NOMO-1 (cell line): ENCODE results near the gene SART1.
"Not testable (repeated sequence)": the region's sequence is repeated elsewhere in the genome, so short reads cannot be mapped to it uniquely, and the experiment has no call there.

Experiments used
- DNase-seq, 2 experiments: peaks; one replicate each; lab custom pipeline; 2025; ENCODE audit not compliant: unreplicated experiment in 2 of 2; lab: John Stamatoyannopoulos, UW

SART1 gene

DNA sequence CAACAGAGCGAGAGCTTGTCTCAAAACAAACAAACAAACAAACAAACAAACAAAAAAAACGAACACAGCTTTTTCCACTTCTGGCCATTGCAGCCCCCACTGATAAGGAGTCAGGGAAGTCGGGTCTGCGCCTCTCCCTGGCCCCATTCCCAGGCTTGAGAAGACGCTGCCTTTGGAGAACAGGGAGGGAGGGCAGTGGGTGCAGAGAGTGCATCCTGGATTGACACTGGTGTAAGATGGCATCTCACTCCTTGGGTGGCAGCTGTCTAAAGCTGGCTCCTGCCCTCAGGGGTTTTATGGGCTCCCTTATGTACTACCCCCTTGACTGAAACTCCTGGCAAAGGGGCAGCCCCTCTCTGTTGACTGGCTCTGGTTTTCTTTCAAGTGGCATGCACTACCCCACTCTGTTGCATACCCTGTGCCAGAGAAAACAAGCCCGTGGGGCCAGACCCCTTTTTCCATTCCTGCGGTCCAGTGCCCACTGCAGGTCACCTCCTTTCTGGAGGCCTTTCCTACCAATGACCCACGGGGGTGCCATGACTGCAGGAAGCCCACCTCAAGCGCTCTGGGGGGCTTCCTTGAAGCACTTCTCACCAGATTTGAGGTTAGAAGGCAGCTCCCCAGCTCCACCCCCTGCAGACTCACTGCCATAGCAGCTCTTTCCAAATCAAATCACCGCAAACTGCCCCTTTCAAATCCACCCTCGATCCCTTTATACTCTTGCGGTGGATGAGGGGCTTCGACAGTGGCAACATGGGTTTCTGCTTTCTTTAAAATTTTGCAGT is 29.6 kb upstream of the SART1 start:
- no peak for DNase-seq

DNA sequence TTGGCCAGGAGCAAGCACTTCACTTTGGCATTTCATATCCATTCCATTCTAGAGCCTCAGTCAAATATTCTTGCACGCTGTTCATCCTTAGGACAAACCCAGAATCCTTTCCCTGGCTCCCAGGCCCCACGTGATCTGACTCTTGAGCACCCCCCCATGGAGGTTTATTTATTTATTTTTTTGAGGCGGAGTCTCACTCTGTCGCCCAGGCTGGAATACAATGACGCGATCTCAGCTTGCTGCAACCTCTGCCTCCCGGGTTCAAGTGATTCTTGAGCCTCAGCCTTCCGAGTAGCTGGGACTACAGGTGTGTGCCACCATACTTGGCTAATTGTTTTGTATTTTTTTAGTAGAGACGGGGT is 29.0 kb upstream of the SART1 start:
- DNase-seq: no peak

DNA sequence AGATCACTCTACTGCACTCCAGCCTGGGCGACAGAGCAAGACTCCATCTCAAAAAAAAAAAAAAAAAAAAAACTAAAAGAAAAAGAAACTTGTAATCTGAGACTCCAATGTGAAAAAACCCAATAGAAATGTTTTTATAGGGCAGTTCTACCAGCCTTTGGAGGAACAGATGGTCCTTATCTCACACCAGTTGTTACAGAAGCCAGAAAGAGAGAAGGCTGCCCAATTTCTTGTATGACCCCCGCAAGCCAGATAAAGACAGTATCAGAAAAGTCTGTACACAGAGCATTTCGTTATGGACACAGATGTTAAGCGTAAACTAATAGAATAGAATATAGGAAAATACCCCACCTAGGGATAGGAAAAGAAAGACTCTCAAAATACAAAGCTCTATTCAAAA is 27.5 kb upstream of the SART1 start:
- no peak for DNase-seq

DNA sequence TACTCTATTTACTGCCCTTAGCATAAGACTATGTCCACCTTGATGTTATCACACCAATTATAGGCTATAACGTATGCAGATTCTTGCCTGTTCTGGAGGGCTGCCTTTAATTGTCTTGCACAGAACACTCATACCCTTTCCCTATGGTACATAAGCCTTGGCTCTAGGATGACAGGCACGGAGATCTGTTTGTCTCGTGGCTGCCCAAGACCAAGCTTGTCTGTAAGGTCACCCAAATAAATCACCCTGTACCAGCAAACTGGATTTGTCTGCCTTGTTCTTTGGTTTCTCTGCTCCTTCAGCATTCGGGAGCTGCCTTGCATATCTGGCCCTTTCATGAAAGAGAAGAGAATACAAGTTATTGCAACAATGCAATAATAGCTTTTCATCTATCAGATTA is 23.8 kb upstream of the SART1 start:
- no peak for DNase-seq

DNA sequence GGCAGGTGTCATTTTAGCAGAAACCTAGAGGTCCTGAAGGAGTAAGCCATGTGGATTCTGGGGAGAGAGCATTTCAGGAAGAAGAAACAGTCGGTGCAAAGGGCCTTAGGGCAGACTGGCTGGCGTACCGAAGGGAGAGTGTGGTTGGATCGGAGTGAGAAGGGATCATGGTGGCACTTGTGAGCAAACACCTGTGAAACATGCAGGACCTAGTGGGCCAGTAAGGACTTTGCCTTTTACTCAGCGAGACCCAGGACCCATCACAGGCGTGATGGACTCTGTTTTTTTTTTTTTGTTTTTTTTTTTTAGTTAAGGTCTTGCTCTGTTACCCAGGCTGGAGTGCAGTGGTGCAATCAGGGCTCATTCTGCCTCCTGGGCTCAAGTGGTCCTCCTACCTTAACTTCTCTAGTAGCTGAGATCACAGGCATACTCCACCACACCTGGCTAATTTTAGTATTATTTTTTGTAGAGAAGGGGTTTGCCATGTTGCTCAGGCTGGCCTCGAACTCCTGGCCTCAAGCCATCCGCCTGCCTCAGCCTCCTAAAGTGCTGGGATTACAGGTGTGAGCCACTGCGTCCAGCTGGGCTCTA is 19.7 kb upstream of the SART1 start:
- no peak for DNase-seq

DNA sequence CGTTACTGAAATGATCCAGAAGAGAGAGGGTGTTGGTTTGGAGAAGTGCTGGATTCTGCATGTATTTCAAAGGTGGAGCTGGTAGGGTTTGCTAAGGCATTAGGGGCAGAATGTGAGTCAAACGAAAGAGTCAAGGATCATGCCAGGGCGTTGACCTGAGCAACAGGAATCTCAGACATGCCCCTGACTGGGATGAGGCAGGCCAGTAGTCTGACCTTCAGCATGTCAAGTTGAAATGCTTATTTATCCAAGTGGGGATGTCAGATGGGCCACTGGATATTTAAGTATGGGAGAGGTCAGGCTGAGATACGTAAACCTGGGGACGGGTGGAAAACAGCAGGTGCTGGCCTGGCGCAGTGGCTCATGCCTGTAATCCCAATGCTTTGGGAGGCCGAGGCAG is 19.0 kb upstream of the SART1 start:
- no peak for DNase-seq

DNA sequence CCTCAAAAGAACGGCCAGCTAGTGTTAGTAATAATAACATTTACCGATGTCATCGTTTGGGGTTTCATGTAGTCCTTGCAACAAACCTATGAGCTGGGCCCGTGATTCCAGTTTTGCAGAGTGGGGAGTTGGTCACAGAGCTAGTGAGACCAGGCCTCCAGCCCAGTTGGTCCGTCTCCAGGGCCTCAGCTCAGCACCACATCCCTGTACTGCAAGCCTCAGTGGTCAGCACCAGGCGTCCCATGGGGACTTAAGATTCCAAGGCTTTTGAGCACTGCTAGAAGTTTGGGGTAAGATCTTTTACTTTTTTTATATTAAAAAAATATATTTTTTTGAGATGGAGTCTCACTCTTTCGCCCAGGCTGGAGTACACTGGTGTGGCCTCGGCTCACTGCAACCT is 17.3 kb upstream of the SART1 start:
- DNase-seq: no peak

DNA sequence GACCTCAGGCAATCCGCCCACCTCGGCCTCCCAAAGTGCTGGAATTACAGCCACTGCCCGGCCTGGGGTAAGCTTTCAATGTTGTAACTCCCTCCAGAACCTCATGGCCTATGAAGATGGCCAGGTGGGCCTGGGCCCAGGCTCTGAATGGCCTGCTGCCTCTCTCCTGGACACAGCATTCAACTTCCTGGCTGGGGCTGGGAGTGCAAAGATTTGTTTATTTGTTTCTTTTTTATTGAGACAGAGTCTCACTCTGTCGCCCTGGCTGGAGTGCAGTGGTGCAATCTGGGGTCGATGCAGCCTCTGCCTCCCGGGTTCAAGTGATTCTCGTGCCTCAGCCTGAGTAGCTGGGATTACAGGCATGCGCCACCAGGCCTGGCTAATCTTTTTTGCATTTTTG is 16.8 kb upstream of the SART1 start:
- no peak for DNase-seq

DNA sequence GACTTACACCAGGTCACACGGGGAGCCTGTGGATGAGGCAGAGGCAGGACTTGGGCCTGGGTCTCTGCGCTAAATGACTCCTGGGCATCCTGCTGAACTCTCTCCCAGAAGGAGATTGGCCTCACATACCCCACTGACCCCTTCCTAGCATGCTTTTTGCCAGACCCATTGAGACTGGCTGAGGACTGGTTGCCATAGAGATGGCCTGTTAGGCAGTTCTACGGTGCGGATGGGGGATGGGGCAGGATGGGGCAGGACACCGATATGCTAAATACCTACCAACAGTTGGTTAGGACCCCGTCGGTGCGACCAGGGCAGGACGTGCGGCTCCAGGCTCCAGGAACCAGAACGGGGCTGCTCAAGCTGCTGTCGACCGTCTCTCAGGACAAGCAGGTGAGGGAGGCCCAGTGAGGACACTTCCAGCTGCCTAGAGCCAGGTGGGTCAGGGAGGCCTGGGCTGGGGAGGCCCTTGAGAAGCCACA is 16.1 kb upstream of the SART1 start, which contains the start of gene TSGA10IP:
TSGA10IP (plus strand) TSS at position 51 of the 482 bp plus-strand sequence; CDS start at position 247, 196 bp downstream.
- no peak for DNase-seq

DNA sequence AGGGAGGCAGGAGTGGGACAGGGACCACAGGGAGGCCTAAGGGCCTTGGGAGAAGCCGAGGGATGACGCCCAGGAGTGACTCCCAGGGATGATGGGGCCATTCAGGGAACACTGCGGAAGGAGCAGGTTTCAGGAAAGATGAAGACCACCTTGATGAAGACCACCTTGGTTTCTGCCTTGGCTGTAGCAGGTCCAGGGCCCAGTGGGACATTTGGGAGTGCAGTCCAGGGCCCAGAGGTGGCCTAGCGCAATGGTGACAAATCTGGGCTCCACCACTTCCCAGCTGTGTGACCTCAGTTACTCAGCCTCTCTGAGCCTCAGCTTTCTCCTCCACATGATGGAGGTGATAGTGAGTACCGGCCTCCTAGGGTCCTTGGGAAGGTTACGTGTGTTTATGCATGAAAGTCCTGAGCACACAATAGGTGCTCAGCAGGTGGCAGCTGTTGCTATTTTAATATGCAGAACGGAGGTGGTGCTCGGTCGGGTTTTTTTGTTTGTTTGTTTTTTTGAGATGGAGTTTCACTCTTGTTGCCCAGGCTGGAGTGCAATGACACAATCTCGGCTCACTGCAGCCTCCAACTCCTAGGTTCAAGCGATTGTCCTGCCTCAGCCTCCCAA is 15.5 kb upstream of the SART1 start:
- no peak for DNase-seq

DNA sequence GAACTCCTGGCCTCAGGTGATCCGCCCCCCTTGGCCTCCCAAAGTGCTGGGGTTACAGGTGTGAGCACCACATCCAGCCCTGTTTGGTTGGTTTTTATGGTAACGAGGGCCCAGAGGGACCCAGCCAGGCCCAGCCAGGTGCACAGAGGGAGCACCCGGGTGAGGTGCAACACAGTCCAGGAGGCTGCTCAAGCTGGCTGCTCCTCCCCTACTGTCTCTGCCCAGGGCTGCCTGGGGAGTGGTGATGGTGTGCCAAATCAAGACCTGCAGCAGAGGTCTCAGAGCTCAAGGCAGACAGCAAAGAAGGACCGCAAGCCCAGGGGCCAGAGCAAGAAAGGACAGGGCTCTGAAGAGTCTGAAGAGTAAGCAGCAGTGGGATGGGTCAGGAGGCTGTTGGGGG is 14.9 kb upstream of the SART1 start:
- DNase-seq: no peak

DNA sequence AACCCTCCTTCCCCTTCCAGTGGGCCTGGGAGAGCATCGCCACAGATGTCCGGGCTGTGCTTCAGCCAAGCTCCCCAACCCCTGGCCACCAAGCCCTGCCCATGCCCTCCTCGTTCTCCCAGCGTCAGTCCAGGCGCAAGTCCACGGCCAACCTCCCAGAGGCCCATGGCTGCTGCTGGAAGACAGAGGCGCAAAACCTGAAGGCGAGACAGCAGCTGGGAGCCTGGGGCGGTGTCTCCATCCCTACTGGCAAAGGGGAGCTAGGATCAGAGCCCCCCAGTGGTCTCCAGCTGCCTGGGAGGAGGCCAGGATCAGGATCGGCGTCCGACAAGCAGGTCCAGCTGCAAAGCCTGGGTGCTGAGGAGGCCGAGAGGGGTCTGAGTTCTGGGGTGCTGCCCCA is 14.4 kb upstream of the SART1 start:
- DNase-seq: no peak

DNA sequence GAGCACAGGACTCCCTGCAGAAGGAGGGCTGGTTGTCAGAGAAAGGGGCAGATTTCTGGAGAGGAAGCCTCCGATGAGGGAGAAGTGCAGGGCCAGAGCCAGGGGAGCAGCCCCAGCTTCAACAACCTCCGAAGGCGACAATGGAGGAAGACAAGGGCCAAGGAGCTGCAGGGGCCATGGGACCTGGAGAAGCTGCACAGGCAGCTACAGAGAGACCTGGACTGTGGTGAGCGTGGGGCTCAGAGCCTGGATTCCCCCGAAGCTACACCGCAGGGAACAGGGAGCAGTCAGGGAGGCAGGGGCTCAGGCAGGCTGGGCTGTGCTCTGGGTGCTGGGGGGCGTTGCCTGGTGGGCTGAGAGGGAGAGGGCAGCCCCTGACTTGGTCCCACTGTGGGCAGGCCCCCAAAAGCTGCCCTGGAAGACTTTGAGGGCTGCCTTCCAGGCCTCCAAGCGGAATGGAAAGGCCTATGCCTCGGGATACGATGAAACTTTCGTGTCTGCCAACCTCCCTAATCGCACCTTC is 13.9 kb upstream of the SART1 start:
- DNase-seq: no peak

DNA sequence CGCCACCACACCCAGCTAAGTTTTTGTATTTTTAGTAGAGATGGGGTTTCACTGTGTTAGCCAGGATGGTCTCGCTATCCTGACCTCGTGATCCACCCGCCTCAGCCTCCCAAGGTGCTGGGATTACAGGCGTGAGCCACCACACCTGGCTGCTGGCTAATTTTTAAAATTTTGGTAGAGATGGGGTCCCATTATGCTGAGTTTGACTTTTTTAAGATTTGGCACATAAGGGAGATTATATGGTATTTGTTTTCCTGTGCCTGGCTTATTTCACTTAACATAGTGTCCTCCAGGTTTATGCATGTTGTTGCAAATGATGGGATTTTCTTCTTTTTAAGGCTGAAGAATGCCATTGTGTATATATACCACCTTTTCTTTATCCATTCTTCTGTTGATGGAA is 10.8 kb upstream of the SART1 start:
- not testable (repeated sequence) for DNase-seq

DNA sequence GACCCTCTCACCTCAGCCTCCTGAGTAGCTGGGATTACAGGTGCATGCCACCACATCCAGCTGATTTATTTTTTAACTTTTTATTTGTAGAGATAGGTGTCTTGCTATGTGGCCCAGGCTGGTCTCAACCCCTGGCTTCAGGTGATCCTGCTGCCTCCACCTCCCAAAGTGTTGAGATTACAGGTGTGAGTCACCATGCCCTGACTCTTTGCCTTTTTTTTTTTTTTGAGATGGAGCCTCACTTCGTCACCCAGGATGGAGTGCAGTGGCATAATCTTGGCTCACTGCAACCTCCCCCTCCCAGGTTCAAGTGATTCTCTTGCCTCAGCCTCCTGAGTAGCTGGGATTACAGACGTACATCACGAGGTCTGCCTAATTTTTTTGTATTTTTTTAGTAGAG is 9.9 kb upstream of the SART1 start:
- not testable (repeated sequence) for DNase-seq

DNA sequence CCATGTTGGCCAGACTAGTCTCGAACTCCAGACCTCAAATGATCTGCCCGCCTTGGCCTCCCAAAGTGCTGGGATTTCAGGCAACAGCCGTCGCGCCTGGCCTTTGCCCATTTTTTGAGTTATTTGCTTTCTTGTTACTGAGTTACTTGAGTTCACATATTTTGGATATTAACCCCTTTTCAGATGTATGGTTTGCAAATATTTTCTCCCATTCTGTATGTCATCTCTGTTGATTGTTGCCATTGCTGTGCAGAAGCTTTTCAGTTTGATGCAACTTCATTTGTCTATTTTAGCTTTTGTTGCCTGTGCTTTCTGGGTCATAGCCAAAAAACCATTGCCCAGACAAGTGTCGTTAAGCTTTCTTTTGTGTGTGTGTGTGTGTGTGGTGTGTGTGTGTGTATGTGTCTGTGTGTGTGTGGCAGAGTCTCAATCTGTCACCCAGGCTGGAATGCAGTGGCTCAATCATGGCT is 9.4 kb upstream of the SART1 start:
- DNase-seq: no peak

DNA sequence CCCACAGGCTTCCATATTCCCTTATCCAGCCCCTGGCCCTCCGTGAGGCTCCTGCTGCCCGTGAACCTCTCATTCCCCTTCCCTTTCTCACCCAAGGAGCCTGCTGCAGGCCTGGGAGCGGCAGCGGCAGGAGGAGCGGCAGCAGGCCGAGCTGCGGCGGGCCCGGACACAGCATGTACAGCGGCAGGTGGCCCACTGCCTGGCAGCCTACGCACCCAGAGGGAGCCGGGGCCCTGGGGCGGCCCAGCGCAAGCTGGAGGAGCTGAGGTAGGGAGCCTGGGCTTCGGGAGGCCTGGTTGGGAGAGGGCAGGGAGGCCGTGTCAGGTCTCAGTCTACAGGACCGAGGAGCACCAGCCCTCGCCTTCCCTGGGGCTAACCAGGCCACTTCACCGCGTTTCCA is 8.1 kb upstream of the SART1 start:
- no peak for DNase-seq

DNA sequence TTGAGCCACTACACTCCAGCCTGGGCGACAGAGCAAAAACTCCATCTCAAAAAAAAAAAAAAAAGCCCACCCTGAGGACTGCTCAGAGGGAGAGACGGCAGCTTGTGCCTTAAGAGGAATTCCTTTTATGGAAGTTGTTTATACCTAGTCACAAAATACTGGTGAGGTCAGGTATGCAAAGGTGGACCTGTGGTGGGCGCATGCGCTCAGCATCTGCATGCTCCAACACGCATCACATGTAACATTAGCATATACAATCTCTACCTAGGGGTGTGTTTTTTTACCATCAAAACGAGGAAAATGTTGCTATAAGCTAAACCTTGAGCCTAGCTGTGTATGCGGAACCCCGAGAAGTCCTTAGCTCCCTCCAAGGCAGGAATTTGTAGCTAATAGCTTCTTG is 6.8 kb upstream of the SART1 start:
- no peak for DNase-seq

DNA sequence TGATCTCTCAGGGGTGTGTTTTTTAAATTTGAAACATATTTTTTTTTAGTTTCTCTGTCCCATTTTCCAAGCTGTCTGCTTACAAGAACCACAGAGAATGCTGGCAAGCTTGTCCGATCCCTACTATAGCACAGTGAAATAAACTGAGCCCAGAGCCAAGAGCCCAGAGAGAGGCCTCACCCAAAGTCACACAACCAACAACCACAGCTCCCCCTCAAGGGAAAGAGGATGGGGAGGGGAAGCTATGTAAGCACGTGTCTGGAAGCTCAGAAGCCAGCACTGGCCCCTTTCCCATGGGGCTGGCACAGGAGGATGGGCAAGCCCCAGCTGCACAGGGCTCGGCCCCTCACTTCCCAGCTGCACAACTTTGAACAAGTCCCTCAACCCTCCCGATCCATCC is 3.2 kb upstream of the SART1 start:
- DNase-seq: no peak

DNA sequence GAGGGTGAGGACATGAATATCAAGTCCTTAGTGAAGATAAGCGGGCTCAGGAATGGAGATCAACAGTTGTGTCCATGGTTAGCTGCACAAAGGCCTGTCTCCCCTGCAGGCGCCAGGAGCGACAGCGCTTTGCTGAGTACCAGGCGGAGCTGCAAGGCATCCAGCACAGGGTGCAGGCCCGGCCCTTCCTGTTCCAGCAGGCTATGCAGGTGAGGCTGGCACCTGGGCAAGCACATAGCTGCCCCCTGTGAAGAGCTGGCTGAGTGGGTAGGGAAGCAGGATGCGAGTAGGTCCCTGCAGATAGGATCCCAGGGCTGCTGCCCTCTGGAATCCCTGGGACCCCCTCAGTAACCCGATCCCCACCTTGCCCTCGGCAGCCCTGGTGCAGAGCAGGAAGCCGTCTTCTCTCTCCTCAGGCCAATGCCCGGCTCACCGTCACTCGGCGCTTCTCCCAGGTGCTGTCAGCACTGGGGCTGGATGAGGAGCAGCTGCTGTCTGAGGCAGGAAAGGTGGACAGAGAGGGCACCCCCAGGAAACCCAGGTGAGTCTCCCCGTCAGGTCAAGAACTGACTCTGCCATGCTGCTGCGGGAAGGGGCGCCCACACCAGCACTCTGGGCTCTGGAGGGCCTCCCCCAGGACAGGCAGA is 2.6 kb upstream of the SART1 start:
- no peak for DNase-seq

DNA sequence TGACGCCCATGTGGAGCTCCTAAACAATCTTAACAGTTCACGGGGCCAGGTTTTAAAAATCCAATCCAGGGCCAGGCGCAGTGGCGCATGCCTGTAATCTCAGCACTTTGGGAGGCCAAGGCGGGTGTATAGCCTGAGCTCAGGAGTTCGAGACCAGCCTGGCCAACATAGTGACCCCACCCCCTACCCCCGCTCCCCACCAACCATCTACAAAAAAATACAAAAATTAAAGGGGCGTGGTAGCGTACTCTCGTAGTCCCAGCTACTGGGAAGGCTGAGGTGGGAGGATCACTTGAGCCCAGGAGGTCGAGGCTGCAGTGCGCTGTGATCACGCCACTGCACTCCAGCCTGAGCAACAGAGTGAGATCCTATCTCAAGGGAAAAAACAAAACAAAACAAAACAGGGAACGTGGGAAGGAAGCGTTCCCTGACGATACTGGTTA is 689 bp upstream of the SART1 start:
- no peak for DNase-seq
